ENCODE data around the gene PEAK1.

The PEAK1 gene

GRCh38 chr15:77112838-77113504 is 306.9 kb downstream of the PEAK1 start:
- no peaks in the 10 kb centered on the region; the same call in 1 of the 2 replicates for H3K36me3 ChIP-seq
- H4K20me1 ChIP-seq, result no peaks in the 10 kb centered on the region
- no peak for TF ChIP-seq Cebpa-rat (IDR thresholded peaks at IDR 0.05)
- H3K9ac ChIP-seq, result no peak overlapping the region
- no peak overlapping the region for H3K4me3 ChIP-seq
- H3K27me3 ChIP-seq, result no peaks in the 10 kb centered on the region
- H3K9me3 ChIP-seq, result no peaks in the 10 kb centered on the region
- peaks cover 10% of the 10 kb centered on the region for H3K4me1 ChIP-seq
- peak overlapping the region; percentile 60 for H3K4me2 ChIP-seq
- H3K27ac ChIP-seq, result no peak overlapping the region

GRCh38 chr15:77111789-77112188 is 308.1 kb downstream of the PEAK1 start:
- no peak for TF ChIP-seq Cebpa-rat (IDR thresholded peaks at IDR 0.05)
- Histone ChIP-seq H3K4me3 (no peak overlapping the region), H3K27ac (no peak overlapping the region), H3K9ac (no peak overlapping the region), H4K20me1 (no peaks in the 10 kb centered on the region), H3K4me1 (peaks cover 21% of the 10 kb centered on the region), H3K27me3 (no peaks in the 10 kb centered on the region), H3K4me2 (no peak overlapping the region), H3K9me3 (no peaks in the 10 kb centered on the region), H3K36me3 (no peaks in the 10 kb centered on the region; the same call in 1 of the 2 replicates)

GRCh38 chr15:77107531-77108355 is 312.2 kb downstream of the PEAK1 start:
- peak overlapping the region; percentile 38 for H3K4me2 ChIP-seq
- H3K36me3 ChIP-seq, result no peaks in the 10 kb centered on the region

GRCh38 chr15:77107068-77107467 is 312.8 kb downstream of the PEAK1 start:
- no peaks in the 10 kb centered on the region for H3K9me3 ChIP-seq
- H3K4me3 ChIP-seq, result no peak overlapping the region
- H3K27ac ChIP-seq, result peak overlapping the region; percentile 75
- peak overlapping the region; percentile 38 for H3K4me2 ChIP-seq
- H3K4me1 ChIP-seq, result peaks cover 21% of the 10 kb centered on the region
- H3K36me3 ChIP-seq, result no peaks in the 10 kb centered on the region
- H3K27me3 ChIP-seq, result no peaks in the 10 kb centered on the region
- no peaks in the 10 kb centered on the region for H4K20me1 ChIP-seq
- peak overlapping the region; percentile 58; the same call in 1 of the 2 replicates for H3K9ac ChIP-seq
- TF ChIP-seq Cebpa-rat (IDR thresholded peaks at IDR 0.05), result no peak

More at GRCh38 chr15:77107531-77108355, 312.2 kb downstream of the PEAK1 start:
- no peak for TF ChIP-seq Cebpa-rat (IDR thresholded peaks at IDR 0.05)
- no peak overlapping the region for H3K4me3 ChIP-seq
- no peaks in the 10 kb centered on the region for H4K20me1 ChIP-seq
- peaks cover 23% of the 10 kb centered on the region for H3K4me1 ChIP-seq
- no peaks in the 10 kb centered on the region for H3K9me3 ChIP-seq
- no peaks in the 10 kb centered on the region for H3K27me3 ChIP-seq
- H3K9ac ChIP-seq, result no peak overlapping the region
- H3K27ac ChIP-seq, result peak overlapping the region; percentile 75; the same call in 1 of the 2 replicates

- H3K4me1 ChIP-seq, result peaks cover 21% of the 10 kb centered on the region
- no peak for TF ChIP-seq Cebpa-rat (IDR thresholded peaks at IDR 0.05)
- H3K9me3 ChIP-seq, result no peaks in the 10 kb centered on the region
- no peak overlapping the region for H3K27ac ChIP-seq
- no peak overlapping the region for H3K4me3 ChIP-seq
- no peak overlapping the region for H3K4me2 ChIP-seq
- no peaks in the 10 kb centered on the region for H4K20me1 ChIP-seq
- H3K36me3 ChIP-seq, result no peaks in the 10 kb centered on the region
- H3K9ac ChIP-seq, result no peak overlapping the region
- no peaks in the 10 kb centered on the region for H3K27me3 ChIP-seq
Observed at GRCh38 chr15:77104155-77104554, 315.7 kb downstream of the PEAK1 start.

GRCh38 chr15:77099741-77100463 is 320.0 kb downstream of the PEAK1 start:
- no peak overlapping the region for H3K4me3 ChIP-seq

GRCh38 chr15:77098572-77098971 is 321.3 kb downstream of the PEAK1 start:
- Histone ChIP-seq H3K27me3 (no peaks in the 10 kb centered on the region), H3K36me3 (no peaks in the 10 kb centered on the region), H3K9ac (no peak overlapping the region), H3K4me1 (peaks cover 11% of the 10 kb centered on the region; the same call in 1 of the 2 replicates), H3K4me2 (no peak overlapping the region), H3K4me3 (no peak overlapping the region), H4K20me1 (no peaks in the 10 kb centered on the region), H3K9me3 (no peaks in the 10 kb centered on the region), H3K27ac (no peak overlapping the region)
- TF ChIP-seq Cebpa-rat (IDR thresholded peaks at IDR 0.05), result no peak

More at GRCh38 chr15:77099741-77100463, 320.0 kb downstream of the PEAK1 start:
- no peaks in the 10 kb centered on the region for H4K20me1 ChIP-seq
- H3K9ac ChIP-seq, result no peak overlapping the region
- H3K4me1 ChIP-seq, result peaks cover 14% of the 10 kb centered on the region; the same call in 1 of the 2 replicates
- no peaks in the 10 kb centered on the region for H3K9me3 ChIP-seq
- H3K36me3 ChIP-seq, result no peaks in the 10 kb centered on the region
- H3K27me3 ChIP-seq, result no peaks in the 10 kb centered on the region
- no peak for TF ChIP-seq Cebpa-rat (IDR thresholded peaks at IDR 0.05)
- H3K4me2 ChIP-seq, result no peak overlapping the region
- no peak overlapping the region for H3K27ac ChIP-seq

- peak overlapping the region; percentile 8; the same call in 1 of the 2 replicates for H3K4me2 ChIP-seq
- H3K27me3 ChIP-seq, result no peaks in the 10 kb centered on the region
- no peak overlapping the region for H3K4me3 ChIP-seq
- TF ChIP-seq Cebpa-rat (IDR thresholded peaks at IDR 0.05), result no peak
- H3K9me3 ChIP-seq, result no peaks in the 10 kb centered on the region
- H3K9ac ChIP-seq, result no peak overlapping the region
- no peak overlapping the region for H3K27ac ChIP-seq
- H3K36me3 ChIP-seq, result no peaks in the 10 kb centered on the region
- H4K20me1 ChIP-seq, result no peaks in the 10 kb centered on the region
- H3K4me1 ChIP-seq, result peaks cover 10% of the 10 kb centered on the region; the same call in 1 of the 2 replicates
Observed at GRCh38 chr15:77097921-77098320, 322.0 kb downstream of the PEAK1 start.

- Histone ChIP-seq H4K20me1 (no peaks in the 10 kb centered on the region), H3K27ac (no peak overlapping the region), H3K9me3 (no peaks in the 10 kb centered on the region), H3K27me3 (no peaks in the 10 kb centered on the region), H3K36me3 (no peaks in the 10 kb centered on the region), H3K4me3 (no peak overlapping the region), H3K9ac (no peak overlapping the region), H3K4me2 (peak overlapping the region; percentile 8; the same call in 1 of the 2 replicates), H3K4me1 (peaks cover 10% of the 10 kb centered on the region; the same call in 1 of the 2 replicates)
- TF ChIP-seq Cebpa-rat (IDR thresholded peaks at IDR 0.05), result no peak
Observed at GRCh38 chr15:77097248-77097721, 322.6 kb downstream of the PEAK1 start.

Measured in BLaER1 (cell line).